Measurements from ENCODE around the gene INF2. TPM values are rescaled to one million over a fixed set of nuclear protein-coding genes. Genes with fewer than 3 reads are reported as not detected.
"Not testable (repeated sequence)": the region's sequence is repeated elsewhere in the genome, so short reads cannot be mapped to it uniquely, and the experiment has no call there.

Gene INF2
- total RNA-seq, 1 experiment from 2014 or later, result 58.3 TPM

DNA sequence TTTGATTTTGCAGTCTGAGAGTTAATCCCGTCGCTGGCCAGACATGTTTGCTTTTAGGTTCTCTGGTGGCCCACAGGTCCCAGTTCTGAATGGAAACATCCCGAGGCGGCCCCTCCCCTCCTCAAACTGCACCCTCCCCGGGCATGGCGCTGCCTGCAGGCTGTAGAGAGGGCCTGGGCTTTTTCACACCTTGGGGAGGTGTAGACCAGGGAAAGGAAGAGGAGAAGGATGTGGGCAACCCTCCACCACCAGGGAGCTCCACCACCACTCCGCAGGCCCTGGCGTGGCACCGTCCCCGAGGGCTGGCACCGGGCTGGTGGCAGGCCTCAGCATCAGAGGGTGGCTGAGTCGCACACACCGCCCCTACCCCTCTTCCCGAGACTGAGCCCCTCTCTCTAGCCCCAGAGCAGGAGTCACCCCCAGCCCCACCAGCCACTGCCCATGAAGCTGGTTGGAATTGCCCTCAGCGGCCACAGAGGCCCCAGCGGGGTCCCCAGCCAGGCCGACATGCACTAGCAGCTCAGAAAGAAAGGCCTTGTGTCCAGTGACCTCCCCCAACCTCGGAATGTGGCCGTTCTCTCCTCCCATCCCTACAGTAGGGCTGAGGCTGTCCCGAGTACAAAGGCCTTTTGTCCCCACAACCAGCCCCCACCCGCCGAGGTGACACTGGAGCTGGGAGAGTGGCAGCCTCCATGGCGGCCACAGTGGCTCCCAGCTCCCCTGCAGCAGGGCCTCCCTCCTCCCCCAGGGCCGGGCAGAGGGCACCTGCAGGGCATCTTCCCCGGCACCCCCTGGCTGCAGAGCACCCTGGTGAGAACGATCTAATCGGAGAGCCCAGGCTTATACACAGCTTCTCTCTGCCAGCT lies 23.5 kb upstream of the INF2 start:
- H3K27me3 ChIP-seq (ENCODE audit: insufficient read depth, low read length), result no peaks in the 10 kb centered on the region
- TF ChIP-seq CTCF (conservative IDR thresholded peaks at IDR 0.05), result peak; percentile 48; the same call in 2 of the 3 replicates
- H2AK5ac ChIP-seq (ENCODE audit: insufficient read length, low read length), result no peak overlapping the region
- no peak overlapping the region for H3K4me2 ChIP-seq (ENCODE audit: insufficient read depth, insufficient read length, low read length)
- H4K91ac ChIP-seq (ENCODE audit: insufficient read length, low read depth, low read length), result no peak overlapping the region
- no peak overlapping the region for H3K14ac ChIP-seq (ENCODE audit: insufficient read depth, low read length)
- no peak overlapping the region for H4K8ac ChIP-seq (replicated peaks; ENCODE audit: insufficient read length, low read depth, low read length)
- H3K23ac ChIP-seq (ENCODE audit: insufficient read length, low read depth, low read length), result no peak overlapping the region
- no peak overlapping the region for H3K4ac ChIP-seq (ENCODE audit: low read depth, low read length)
- H2BK12ac ChIP-seq (ENCODE audit: insufficient read length, low read depth, low read length), result no peak overlapping the region
- no peak overlapping the region for H3K18ac ChIP-seq (ENCODE audit: insufficient read length, low read depth, low read length)
- H3K36me3 Mint-ChIP-seq (ENCODE audit: insufficient read depth in 1 of 3, low read depth in 3 of 3), result peaks cover 0 to 6% (median 1%) of the 10 kb centered on the region in 3 experiments; a peak in 3 of 7 replicates
- no peaks in the 10 kb centered on the region for H3K23me2 ChIP-seq (ENCODE audit: insufficient read length, low read depth, low read length, poor library complexity, severe bottlenecking)
- no peak overlapping the region for H3K4me3 Mint-ChIP-seq
- no peaks in the 10 kb centered on the region for H4K20me1 ChIP-seq (ENCODE audit: control insufficient read depth, insufficient read depth, insufficient read length)
- no CpG with 5 or more reads among the region's 27 CpGs for WGBS (ENCODE audit: extremely low coverage, insufficient read length, low lambda C conversion rate)
- H3K79me2 ChIP-seq (ENCODE audit: insufficient read depth, low read length), result no peaks in the 10 kb centered on the region
- H2BK120ac ChIP-seq (ENCODE audit: low read depth, low read length, poor library complexity, severe bottlenecking), result no peak overlapping the region
- no peak overlapping the region for H3K9ac ChIP-seq (ENCODE audit: extremely low read depth, insufficient read length, low read length)
- H2AFZ ChIP-seq (ENCODE audit: low read length), result no peak overlapping the region
- no peak overlapping the region for H2BK5ac ChIP-seq (ENCODE audit: insufficient read length, low read length)
- peaks cover 6 to 8% of the 10 kb centered on the region in 2 experiments; a peak in 4 of 5 replicates for H3K9me3 Mint-ChIP-seq
- peak overlapping the region in 1 of 3 experiments; percentile 70; a peak in 1 of 7 replicates for H3K27ac Mint-ChIP-seq
- no peak overlapping the region for H2BK15ac ChIP-seq (ENCODE audit: low read depth, low read length)
- no peak overlapping the region for H3T11ph ChIP-seq (ENCODE audit: low read length)
- H3K27ac ChIP-seq (ENCODE audit: insufficient read length, low read depth, low read length), result no peak overlapping the region
- H3K79me1 ChIP-seq (ENCODE audit: insufficient read depth, low read depth, low read length, poor library complexity, severe bottlenecking), result no peaks in the 10 kb centered on the region
- H3K56ac ChIP-seq (ENCODE audit: insufficient read length, low read depth, low read length), result no peak overlapping the region
- no peak overlapping the region for H4K5ac ChIP-seq (ENCODE audit: insufficient read length, low read depth, low read length)
- peaks cover 17 to 28% of the 10 kb centered on the region in 2 experiments for H3K4me1 Mint-ChIP-seq
- H3K9me3 ChIP-seq (ENCODE audit: control insufficient read depth, low read depth, low read length), result no peaks in the 10 kb centered on the region
- peaks cover 14% of the 10 kb centered on the region for H3K27me3 Mint-ChIP-seq (ENCODE audit: low read depth)
- no peak overlapping the region for H2BK20ac ChIP-seq (ENCODE audit: low read depth, low read length, poor library complexity, severe bottlenecking)
- H3K4me1 ChIP-seq (ENCODE audit: insufficient read depth, low read length), result no peaks in the 10 kb centered on the region; the same call in 1 of the 2 replicates
- DNase-seq, result peak; percentile 59

GRCh38 chr14:104666523-104666895 lies 22.9 kb upstream of the INF2 start:
- not testable (repeated sequence) for H3K9me3 ChIP-seq (ENCODE audit: control insufficient read depth, low read depth, low read length); H3K79me2 ChIP-seq (ENCODE audit: insufficient read depth, low read length); H3K36me3 Mint-ChIP-seq (ENCODE audit: insufficient read depth in 1 of 3, low read depth in 3 of 3); H2AFZ ChIP-seq (ENCODE audit: low read length); H3K18ac ChIP-seq (ENCODE audit: insufficient read length, low read depth, low read length); H3K4me2 ChIP-seq (ENCODE audit: insufficient read depth, insufficient read length, low read length); H3K14ac ChIP-seq (ENCODE audit: insufficient read depth, low read length); H4K20me1 ChIP-seq (ENCODE audit: control insufficient read depth, insufficient read depth, insufficient read length); H3K9me3 Mint-ChIP-seq; H3T11ph ChIP-seq (ENCODE audit: low read length); H4K91ac ChIP-seq (ENCODE audit: insufficient read length, low read depth, low read length); H3K4ac ChIP-seq (ENCODE audit: low read depth, low read length); H3K79me1 ChIP-seq (ENCODE audit: insufficient read depth, low read depth, low read length, poor library complexity, severe bottlenecking); H3K23ac ChIP-seq (ENCODE audit: insufficient read length, low read depth, low read length); DNase-seq; H2BK20ac ChIP-seq (ENCODE audit: low read depth, low read length, poor library complexity, severe bottlenecking); H2BK120ac ChIP-seq (ENCODE audit: low read depth, low read length, poor library complexity, severe bottlenecking); H4K5ac ChIP-seq (ENCODE audit: insufficient read length, low read depth, low read length); H2BK5ac ChIP-seq (ENCODE audit: insufficient read length, low read length); H2BK15ac ChIP-seq (ENCODE audit: low read depth, low read length); H3K27ac ChIP-seq (ENCODE audit: insufficient read length, low read depth, low read length); H4K8ac ChIP-seq (replicated peaks; ENCODE audit: insufficient read length, low read depth, low read length); H3K4me3 Mint-ChIP-seq; H3K9ac ChIP-seq (ENCODE audit: extremely low read depth, insufficient read length, low read length); H3K27me3 ChIP-seq (ENCODE audit: insufficient read depth, low read length); H2BK12ac ChIP-seq (ENCODE audit: insufficient read length, low read depth, low read length); H3K4me1 ChIP-seq (ENCODE audit: insufficient read depth, low read length); H3K56ac ChIP-seq (ENCODE audit: insufficient read length, low read depth, low read length); H2AK5ac ChIP-seq (ENCODE audit: insufficient read length, low read length); H3K23me2 ChIP-seq (ENCODE audit: insufficient read length, low read depth, low read length, poor library complexity, severe bottlenecking)
- peaks cover 13 to 23% of the 10 kb centered on the region in 2 experiments for H3K4me1 Mint-ChIP-seq
- WGBS (ENCODE audit: extremely low coverage, insufficient read length, low lambda C conversion rate), result no CpG with 5 or more reads among the region's 7 CpGs
- peak overlapping the region in 1 of 3 experiments; percentile 31; a peak in 1 of 7 replicates for H3K27ac Mint-ChIP-seq
- peaks cover 15% of the 10 kb centered on the region for H3K27me3 Mint-ChIP-seq (ENCODE audit: low read depth)

All from H9 (cell line).